Ishikawa (cell line): ENCODE measurements around the gene AMN.

Experiments
- REST ChIP-seq: IDR thresholded peaks from 2 replicates; pipeline ENCODE4 v1.6.1; 2012; ENCODE audit warnings: low read depth, mild to moderate bottlenecking
- TCF12 ChIP-seq: IDR thresholded peaks from 2 replicates; pipeline ENCODE4 v1.6.1; 2012; ENCODE audit warnings: low read depth
- YY1 ChIP-seq: IDR thresholded peaks from 2 replicates; pipeline ENCODE4 v1.6.1; 2012; ENCODE audit warnings: low read depth

DNA sequence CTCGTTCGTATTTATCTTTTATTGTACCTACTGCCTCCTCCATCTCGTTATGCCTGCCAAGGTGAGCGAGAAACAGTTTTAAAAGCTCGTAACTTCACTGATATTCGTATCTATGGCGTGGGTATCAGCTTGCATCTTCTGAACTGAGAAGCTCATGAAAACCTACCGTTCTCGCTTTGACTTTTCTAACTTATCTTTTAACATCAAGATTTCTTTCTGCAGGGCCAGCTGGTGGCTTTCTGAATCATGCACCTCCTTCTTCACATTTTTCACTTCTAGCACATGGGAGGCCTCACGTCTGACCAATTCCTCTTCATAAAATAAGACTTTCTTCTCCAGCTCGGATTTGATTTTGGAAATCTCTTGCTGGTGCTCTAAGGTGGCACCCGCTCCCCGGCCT lies 45.8 kb downstream of the AMN start:
- TF ChIP-seq YY1 (no peak), TCF12 (no peak), REST (no peak)
